ENCODE data around the gene USP49. TPM values are rescaled to one million over a fixed set of nuclear protein-coding genes. Genes with fewer than 3 reads are reported as not detected.

Gene USP49
- total and polyA plus RNA-seq, 2 of the 13 experiments (the other 11 are each of a cell fraction or from before 2014, with no cell fraction given), result 2.9 to 4.3 TPM

DNA sequence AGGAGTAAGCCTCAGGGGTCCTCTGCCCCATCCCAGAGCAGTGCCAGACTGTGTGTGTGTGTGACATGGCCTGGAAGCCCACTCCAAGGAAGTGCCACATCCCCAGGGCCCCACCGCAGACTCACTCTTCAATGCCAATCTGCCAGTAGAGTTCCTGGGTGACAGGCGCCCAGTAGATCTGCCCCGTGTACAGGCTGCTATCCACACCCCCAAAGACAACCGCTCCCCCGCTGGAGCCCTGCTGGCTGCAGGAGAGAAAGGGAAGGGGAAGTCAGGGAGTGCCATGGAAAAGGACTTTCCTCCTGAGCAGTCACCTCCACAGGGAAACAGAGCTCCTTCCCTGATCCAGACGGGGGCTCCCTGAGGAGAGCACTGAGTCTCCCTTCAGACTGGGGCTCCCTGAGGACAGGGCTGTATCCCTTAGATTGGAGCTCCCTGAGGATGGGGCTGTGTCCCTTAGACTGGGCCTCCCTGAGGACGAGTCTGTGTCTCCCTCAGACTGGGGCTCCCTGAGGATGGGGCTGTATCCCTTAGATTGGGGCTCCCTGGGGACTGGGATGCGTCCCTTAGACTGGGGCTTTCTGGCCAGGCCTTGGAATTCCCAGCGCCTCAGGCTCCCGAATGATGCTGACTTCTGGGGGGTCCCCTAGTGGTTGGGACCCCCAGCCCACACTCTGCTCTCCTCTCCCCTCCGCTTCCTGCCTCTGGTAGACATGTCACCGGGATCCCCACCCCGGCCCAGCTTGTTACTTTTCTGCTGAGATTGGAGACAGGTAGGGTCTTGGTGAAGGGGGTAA lies 154.6 kb downstream of the USP49 start (continued):
- TF ChIP-seq, protein P1, sequence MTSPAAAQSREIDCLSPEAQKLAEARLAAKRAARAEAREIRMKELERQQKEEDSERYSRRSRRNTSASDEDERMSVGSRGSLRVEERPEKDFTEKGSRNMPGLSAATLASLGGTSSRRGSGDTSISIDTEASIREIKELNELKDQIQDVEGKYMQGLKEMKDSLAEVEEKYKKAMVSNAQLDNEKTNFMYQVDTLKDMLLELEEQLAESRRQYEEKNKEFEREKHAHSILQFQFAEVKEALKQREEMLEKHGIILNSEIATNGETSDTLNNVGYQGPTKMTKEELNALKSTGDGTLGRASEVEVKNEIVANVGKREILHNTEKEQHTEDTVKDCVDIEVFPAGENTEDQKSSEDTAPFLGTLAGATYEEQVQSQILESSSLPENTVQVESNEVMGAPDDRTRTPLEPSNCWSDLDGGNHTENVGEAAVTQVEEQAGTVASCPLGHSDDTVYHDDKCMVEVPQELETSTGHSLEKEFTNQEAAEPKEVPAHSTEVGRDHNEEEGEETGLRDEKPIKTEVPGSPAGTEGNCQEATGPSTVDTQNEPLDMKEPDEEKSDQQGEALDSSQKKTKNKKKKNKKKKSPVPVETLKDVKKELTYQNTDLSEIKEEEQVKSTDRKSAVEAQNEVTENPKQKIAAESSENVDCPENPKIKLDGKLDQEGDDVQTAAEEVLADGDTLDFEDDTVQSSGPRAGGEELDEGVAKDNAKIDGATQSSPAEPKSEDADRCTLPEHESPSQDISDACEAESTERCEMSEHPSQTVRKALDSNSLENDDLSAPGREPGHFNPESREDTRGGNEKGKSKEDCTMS (CRISPR knock-in tag; conservative IDR thresholded peaks at IDR 0.05), result no peak
- TF ChIP-seq PHF8 (CRISPR knock-in tag; IDR thresholded peaks at IDR 0.05) (0 out of 2 replicates have a peak, but pooled peaks have one; percentile 12), THAP7 (CRISPR knock-in tag; IDR thresholded peaks at IDR 0.05) (no peak), ZNF788 (CRISPR knock-in tag; IDR thresholded peaks at IDR 0.05; ENCODE audit: borderline replicate concordance) (no peak), SOX13 (IDR thresholded peaks at IDR 0.05) (no peak), SOX13 (CRISPR knock-in tag; conservative IDR thresholded peaks at IDR 0.05 in 1 of 2, IDR thresholded peaks at IDR 0.05 in 1 of 2) (no peak), FOXA1 (IDR thresholded peaks at IDR 0.05) (no peak), FOXA1 (CRISPR knock-in tag; IDR thresholded peaks at IDR 0.05) (no peak), SP5 (CRISPR knock-in tag; IDR thresholded peaks at IDR 0.05; ENCODE audit: borderline replicate concordance, low read depth) (no peak), ZSCAN29 (CRISPR knock-in tag; conservative IDR thresholded peaks at IDR 0.05) (no peak), KMT2B (CRISPR knock-in tag; IDR thresholded peaks at IDR 0.05) (no peak), LCORL (IDR thresholded peaks at IDR 0.05) (no peak), LCORL (CRISPR knock-in tag; IDR thresholded peaks at IDR 0.05) (no peak), ZNF558 (CRISPR knock-in tag; IDR thresholded peaks at IDR 0.05; ENCODE audit: borderline replicate concordance) (no peak), RBFOX2 (IDR thresholded peaks at IDR 0.05; ENCODE audit: low read depth, low read length) (peak; percentile 38; the same call in 1 of the 2 replicates), TGIF2 (CRISPR knock-in tag; IDR thresholded peaks at IDR 0.05) (0 out of 2 replicates have a peak, but pooled peaks have one; percentile 45), DR1 (CRISPR knock-in tag; IDR thresholded peaks at IDR 0.05) (no peak)
- TF ChIP-seq, protein P2, sequence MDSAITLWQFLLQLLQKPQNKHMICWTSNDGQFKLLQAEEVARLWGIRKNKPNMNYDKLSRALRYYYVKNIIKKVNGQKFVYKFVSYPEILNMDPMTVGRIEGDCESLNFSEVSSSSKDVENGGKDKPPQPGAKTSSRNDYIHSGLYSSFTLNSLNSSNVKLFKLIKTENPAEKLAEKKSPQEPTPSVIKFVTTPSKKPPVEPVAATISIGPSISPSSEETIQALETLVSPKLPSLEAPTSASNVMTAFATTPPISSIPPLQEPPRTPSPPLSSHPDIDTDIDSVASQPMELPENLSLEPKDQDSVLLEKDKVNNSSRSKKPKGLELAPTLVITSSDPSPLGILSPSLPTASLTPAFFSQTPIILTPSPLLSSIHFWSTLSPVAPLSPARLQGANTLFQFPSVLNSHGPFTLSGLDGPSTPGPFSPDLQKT (CRISPR knock-in tag; IDR thresholded peaks at IDR 0.05; ENCODE audit: borderline replicate concordance), result no peak
- TF ChIP-seq, protein P3, sequence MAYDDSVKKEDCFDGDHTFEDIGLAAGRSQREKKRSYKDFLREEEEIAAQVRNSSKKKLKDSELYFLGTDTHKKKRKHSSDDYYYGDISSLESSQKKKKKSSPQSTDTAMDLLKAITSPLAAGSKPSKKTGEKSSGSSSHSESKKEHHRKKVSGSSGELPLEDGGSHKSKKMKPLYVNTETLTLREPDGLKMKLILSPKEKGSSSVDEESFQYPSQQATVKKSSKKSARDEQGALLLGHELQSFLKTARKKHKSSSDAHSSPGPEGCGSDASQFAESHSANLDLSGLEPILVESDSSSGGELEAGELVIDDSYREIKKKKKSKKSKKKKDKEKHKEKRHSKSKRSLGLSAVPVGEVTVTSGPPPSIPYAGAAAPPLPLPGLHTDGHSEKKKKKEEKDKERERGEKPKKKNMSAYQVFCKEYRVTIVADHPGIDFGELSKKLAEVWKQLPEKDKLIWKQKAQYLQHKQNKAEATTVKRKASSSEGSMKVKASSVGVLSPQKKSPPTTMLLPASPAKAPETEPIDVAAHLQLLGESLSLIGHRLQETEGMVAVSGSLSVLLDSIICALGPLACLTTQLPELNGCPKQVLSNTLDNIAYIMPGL (CRISPR knock-in tag; IDR thresholded peaks at IDR 0.05; ENCODE audit: borderline replicate concordance in 1 of 2, low read depth in 1 of 2), result no peak
